HAP-1 (cell line): ENCODE measurements around the gene LRRC8B.
"Not testable (repeated sequence)": the region's sequence is repeated elsewhere in the genome, so short reads cannot be mapped to it uniquely, and the experiment has no call there.

Experiments
- DNase-seq, 2 experiments: peaks; one replicate each; pipeline ENCODE4 v3.0.0-alpha.2; 2016 to 2020; ENCODE audit warnings: low spot score in 2 of 2
- H3K27me3 ChIP-seq: fragments of 250-450 bp; sonication (Bioruptor Pico); 2 replicates; pipeline ENCODE4 v1.5.1; 2020; ENCODE audit warnings: low read depth, mild to moderate bottlenecking, moderate library complexity
- H3K36me3 ChIP-seq: fragments of 250-450 bp; sonication (Bioruptor Pico); replicated peaks from 2 replicates; pipeline ENCODE4 v1.5.1; 2020; ENCODE audit warnings: mild to moderate bottlenecking
- H3K4me1 ChIP-seq: fragments of 250-450 bp; sonication (Bioruptor Pico); 2 replicates; pipeline ENCODE4 v1.5.1; 2020; ENCODE audit warnings: mild to moderate bottlenecking
- H3K4me3 ChIP-seq: fragments of 250-450 bp; sonication (Bioruptor Pico); 2 replicates; pipeline ENCODE4 v1.5.1; 2020; ENCODE audit warnings: mild to moderate bottlenecking, moderate library complexity
- H3K9me3 ChIP-seq: fragments of 250-450 bp; sonication (Bioruptor Pico); 2 replicates; pipeline ENCODE4 v1.5.1; 2020; ENCODE audit warnings: mild to moderate bottlenecking, moderate library complexity
- in situ Hi-C: fragments of 300-500 bp; cut with MboI; formaldehyde crosslinking; loops from 3 replicates; pipeline ENCODE4 v1.14.3; 2020; ENCODE audit warnings: low sequenced_read_pairs, inconsistent platforms, mixed read lengths

Gene LRRC8B

DNA sequence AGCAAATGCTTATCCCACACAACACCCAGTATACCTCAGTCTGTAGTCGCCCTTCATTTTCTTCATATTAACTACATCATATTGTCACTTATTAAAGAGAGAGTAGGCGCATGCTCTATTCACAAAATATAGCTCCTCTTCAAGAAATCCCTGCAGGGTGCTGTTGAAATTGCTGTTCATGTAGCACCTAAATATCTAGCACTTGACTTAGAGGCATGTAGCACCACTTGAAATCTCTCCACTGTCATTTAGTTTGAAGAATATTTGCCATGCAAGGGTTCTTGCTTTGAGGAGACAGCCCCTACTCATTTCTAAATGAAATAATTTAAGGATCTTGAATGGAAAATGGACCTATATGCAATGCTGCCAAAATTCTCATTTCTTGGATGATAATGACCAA lies 20.9 kb upstream of the LRRC8B start:
- H3K27me3 ChIP-seq, result peaks cover 12% of the 10 kb centered on the region
- H3K36me3 ChIP-seq, result no peaks in the 10 kb centered on the region
- no peaks in the 10 kb centered on the region for H3K4me1 ChIP-seq
- no peak for DNase-seq
- in situ Hi-C loops, result no loop called here
- no peak overlapping the region for H3K4me3 ChIP-seq
- H3K9me3 ChIP-seq, result no peaks in the 10 kb centered on the region

DNA sequence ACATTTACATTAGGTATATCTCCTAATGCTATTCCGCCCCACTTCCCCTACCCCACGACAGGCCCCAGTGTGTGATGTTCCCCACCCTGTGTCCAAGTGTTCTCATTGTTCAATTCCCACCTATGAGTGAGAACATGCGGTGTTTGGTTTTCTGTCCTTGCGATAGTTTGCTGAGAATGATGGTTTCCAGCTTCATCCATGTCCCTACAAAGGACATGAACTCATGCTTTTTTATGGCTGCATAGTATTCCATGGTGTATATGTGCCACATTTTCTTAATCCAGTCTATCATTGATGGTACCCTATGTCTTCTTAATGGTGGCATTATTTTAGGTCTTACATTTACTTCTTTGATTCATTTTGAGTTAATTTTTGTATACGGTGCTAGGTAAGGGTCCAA lies 14.6 kb upstream of the LRRC8B start:
- H3K36me3 ChIP-seq, H3K27me3 ChIP-seq, in situ Hi-C loops, H3K4me1 ChIP-seq, DNase-seq, H3K9me3 ChIP-seq, H3K4me3 ChIP-seq: not testable (repeated sequence)

DNA sequence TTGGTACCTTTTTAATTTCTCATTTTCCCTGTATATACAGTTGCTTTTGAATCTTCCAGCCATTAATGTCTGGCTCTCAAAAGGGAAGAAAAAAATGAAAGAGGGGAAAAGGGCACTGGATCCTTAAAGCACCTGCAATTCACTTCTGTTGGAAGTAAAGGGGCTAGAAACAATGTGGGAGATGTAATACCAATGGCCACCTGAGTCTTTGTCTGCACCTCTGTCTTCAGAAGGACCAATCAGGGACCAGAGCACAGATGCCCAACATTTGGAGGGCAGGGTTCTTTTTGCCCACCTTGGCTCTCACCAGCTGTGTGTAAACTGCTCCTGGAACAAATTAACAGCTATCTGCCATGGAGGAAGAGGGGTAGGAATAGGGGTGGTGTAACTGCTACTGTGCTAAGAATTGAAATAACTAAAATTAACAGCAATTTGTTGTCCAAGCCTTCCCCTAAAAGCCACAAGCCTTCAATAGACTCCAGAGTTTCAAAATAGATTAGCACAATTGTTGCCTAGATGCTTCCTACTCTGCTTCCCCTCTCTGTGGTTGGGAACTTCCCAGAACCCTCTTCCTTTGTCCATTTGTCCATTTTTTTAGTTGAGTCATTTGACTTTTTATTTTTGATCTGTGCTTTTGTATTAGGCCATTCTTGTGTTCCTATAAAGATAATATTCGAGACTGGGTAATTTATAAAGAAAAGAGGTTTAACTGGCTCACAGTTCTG lies 11.5 kb upstream of the LRRC8B start:
- Histone ChIP-seq H3K27me3 (no peaks in the 10 kb centered on the region), H3K36me3 (no peaks in the 10 kb centered on the region), H3K9me3 (no peaks in the 10 kb centered on the region), H3K4me1 (no peaks in the 10 kb centered on the region), H3K4me3 (no peak overlapping the region)
- DNase-seq, result no peak
- in situ Hi-C loops, result no loop called here

DNA sequence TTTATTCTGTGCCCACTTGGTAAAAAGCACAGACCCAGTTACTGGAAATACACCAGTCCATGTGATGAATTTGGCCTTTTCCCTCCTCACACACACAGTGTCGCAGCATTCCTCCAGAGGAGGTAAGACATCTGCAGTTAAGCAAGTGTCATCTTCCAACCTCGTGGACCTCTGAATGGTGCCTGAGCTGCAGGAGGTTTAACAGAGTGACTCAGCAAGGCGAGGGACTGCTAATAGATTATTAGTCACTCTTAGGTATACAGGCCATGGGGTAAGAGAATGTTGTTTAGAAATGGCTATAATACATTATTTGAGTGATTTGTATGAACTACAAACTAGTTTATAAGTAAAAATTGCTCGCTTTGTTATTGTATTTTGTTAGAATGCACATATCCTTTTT lies 8.6 kb upstream of the LRRC8B start:
- no peaks in the 10 kb centered on the region for H3K36me3 ChIP-seq
- no peaks in the 10 kb centered on the region for H3K4me1 ChIP-seq
- no peak overlapping the region for H3K4me3 ChIP-seq
- H3K27me3 ChIP-seq, result no peaks in the 10 kb centered on the region
- in situ Hi-C loops, result no loop called here
- DNase-seq, result no peak
- no peaks in the 10 kb centered on the region for H3K9me3 ChIP-seq

DNA sequence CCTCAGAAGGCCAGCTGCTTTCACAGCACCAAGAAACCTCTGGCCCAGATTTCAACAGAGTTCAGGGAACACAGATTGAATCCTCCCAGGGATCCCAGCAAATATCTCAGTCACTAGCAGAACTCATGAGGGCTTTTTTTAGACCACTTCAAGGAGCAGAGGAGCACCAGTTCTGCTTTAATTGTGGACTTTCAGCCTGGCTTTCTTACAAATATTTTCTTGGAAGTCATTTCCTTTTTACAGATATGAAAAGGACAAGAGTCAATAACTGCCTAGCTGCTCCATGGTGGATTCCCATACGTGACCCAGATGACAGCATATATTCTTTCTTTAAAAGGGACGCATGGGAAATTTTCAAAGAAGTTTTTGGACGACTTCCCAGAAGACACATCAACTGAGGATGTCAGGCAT lies 6.4 kb upstream of the LRRC8B start:
- Histone ChIP-seq H3K4me1 (peaks cover 2% of the 10 kb centered on the region), H3K36me3 (no peaks in the 10 kb centered on the region), H3K27me3 (no peaks in the 10 kb centered on the region), H3K9me3 (no peaks in the 10 kb centered on the region), H3K4me3 (no peak overlapping the region)
- in situ Hi-C loops, result no loop called here
- DNase-seq, result no peak

DNA sequence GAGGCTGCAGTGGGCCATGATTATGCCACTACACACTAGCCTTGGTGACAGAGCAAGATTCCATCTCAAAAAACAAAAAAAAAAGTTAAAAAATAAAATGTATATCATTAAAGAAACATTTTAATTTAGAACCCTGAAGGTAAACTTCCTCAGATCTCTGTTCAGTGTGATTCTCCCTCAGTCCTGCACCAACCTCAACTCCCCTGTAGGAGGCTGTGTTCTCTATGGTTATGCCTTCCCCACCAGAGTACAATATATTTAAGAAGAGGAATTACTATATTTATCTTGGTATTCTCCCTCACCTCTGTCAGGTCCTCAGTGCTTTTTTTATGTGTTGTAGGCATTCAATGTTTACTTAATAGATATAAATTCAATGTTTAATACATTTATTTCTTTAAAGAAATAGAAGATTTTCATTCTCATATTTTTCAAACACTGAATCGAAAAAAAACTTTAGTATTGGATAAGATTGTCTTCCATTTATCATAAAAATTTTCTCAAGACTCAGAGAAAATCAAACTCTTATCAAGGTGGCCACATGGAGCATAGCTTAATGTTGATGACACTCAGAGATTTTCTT lies 4.8 kb upstream of the LRRC8B start:
- in situ Hi-C loops, result no loop called here
- peak; percentile 40 to 47 for DNase-seq
- Histone ChIP-seq H3K4me1 (peaks cover 14% of the 10 kb centered on the region), H3K36me3 (no peaks in the 10 kb centered on the region), H3K9me3 (no peaks in the 10 kb centered on the region), H3K4me3 (no peak overlapping the region), H3K27me3 (no peaks in the 10 kb centered on the region)

DNA sequence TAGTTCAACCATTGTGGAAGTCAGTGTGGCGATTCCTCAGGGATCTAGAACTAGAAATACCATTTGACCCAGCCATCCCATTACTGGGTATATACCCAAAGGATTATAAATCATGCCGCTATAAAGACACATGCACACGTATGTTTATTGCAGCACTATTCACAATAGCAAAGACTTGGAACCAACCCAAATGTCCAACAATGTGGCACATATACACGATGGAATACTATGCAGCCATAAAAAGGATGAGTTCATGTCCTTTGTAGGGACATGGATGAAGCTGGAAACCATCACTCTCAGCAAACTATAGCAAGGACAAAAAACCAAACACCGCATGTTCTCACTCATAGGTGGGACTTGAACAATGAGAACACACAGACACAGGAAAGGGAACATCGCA lies 2.7 kb upstream of the LRRC8B start:
- in situ Hi-C loops, H3K27me3 ChIP-seq: not testable (repeated sequence)

DNA sequence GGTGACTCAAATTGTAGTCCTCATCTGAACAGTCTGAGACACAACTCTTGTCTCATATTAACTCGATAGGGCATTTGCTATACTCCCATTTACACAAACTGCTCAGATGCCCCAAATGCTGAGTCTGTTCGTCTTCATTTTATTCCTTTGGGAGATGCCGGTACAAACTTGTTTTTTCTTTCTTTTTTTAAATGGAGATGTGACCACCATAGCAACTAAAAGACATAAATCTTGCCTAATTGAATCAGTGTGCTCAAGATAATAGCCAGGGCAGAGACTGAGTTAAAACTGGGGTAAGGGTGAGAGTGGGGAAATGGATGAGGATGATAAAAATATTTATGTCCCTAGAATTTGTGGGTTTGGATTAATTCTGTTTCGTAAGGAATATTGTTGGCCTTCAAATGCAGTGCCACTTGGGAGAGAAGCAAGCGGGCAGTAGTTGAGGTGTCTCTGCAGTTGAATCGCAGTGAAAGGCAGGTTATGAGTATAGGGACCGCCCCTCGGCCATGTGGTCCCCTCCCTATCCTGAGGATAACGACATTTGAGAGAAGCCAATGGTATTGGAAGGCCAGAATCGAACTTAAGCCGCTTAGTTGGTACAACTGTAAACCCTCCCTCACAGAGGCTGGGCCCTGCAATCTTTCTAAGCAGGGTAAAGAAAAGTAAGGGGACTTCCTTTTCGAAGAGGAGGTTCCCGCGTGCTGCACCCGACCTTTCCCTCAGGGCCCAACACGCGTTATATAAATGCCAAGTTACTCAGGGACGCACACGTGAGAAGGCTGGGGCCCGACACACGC lies 859 bp upstream of the LRRC8B start:
- Histone ChIP-seq H3K4me1 (peaks cover 37% of the 10 kb centered on the region), H3K27me3 (no peaks in the 10 kb centered on the region), H3K36me3 (peaks cover 9% of the 10 kb centered on the region), H3K4me3 (peak overlapping the region; percentile 86), H3K9me3 (no peaks in the 10 kb centered on the region)
- in situ Hi-C loops, result no loop called here
- DNase-seq, result peak; percentile 84 to 89

More for the DNA sequence above, 2.7 kb upstream of the LRRC8B start:
- DNase-seq, H3K4me3 ChIP-seq, H3K36me3 ChIP-seq, H3K9me3 ChIP-seq: not testable (repeated sequence)
- peaks cover 19% of the 10 kb centered on the region for H3K4me1 ChIP-seq

DNA sequence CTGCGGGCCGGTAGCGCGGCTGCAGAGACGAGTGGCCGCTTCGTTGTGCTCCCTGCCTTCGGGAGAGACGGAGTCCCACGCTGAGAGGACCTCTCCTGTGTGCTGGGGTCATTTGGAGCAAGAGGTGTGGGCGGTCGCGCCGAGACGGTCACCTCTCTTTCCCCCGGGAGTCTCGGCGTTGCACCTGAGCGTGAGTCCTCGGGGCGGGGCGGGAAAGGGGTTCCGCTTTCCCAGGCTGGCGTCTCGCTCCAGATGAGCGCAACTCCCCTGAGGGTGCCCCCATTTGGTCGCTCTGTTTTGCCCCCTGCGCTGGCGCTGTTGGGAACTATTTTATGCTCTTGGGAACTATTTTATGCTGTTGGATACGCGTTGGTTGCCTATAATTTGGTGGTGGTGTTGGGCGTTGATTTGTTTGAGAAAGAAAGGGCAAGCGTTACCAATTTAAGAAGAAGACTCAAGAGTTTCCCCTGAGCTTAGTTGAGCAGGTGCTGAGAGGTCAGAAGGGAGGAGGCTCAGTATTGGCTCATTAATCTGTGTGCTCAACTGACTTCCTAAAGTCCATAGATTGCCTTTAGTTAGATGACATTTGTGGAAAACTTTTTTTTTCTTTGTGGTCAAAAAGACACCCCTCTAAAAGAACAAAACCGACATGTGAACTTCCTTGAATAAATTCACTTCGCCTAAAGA lies 683 bp downstream of the LRRC8B start:
- in situ Hi-C loops, result loop anchor here (5.0 kb wide), 1 partner anchor 72 kb away; no protein-coding TSS in a partner anchor
- Histone ChIP-seq H3K27me3 (no peaks in the 10 kb centered on the region), H3K9me3 (no peaks in the 10 kb centered on the region), H3K4me3 (peak overlapping the region; percentile 86), H3K4me1 (peaks cover 44% of the 10 kb centered on the region), H3K36me3 (peaks cover 9% of the 10 kb centered on the region)
- peak; percentile 43 to 67 for DNase-seq

DNA sequence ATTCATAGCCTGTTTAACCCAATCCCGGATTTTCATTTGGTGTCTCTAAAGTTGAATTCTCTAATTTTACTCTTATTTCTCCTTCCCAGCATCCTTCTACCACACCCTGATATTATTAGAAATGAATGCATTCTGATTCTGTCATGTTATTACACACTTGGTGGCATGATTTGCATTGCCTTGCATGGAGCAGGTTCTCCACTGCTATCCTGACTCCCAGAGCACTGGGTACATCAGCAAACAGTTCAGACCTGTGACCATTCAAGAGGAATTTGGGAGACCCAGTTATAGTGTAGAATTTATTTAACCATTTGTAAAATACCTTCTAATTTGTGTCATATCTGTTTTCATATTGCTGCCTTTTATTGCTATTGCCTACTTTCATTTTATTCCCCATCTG lies 2.6 kb downstream of the LRRC8B start:
- in situ Hi-C loops, result loop anchor here (5.0 kb wide), 1 partner anchor 70 kb away; no protein-coding TSS in a partner anchor
- H3K4me3 ChIP-seq, result peak overlapping the region; percentile 86
- no peaks in the 10 kb centered on the region for H3K9me3 ChIP-seq
- DNase-seq, result no peak
- H3K27me3 ChIP-seq, result no peaks in the 10 kb centered on the region
- peaks cover 44% of the 10 kb centered on the region for H3K4me1 ChIP-seq
- peaks cover 9% of the 10 kb centered on the region for H3K36me3 ChIP-seq

DNA sequence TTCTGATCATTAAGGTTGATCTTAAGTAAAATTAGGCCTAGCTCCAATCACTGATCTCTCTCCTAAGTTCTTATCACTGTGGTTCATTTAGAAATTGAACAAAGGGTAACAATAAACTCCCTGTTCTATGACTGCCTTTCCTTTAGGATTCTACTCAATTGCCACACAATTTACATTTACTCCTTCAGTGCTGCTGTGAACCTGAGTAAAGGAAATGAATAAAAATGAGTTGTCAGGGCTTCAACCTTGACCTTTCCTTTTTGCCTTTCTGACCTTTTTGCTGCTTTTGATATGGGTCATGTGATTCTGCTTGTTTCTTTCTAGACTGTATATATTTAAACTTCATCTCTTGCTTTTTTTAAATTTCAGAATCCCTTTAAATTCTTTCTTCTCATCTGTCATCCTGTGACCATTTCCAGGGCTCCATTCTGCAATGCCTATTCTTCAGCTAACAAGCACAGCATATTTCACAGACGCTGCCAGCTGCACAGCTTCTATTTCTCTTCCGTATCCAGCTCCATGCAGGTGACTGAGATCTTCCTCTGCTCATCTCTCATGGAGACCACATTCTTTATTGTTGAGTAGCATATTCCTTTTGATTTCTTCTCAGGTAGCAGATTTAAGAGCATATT lies 3.2 kb downstream of the LRRC8B start:
- Histone ChIP-seq H3K27me3 (no peaks in the 10 kb centered on the region), H3K4me3 (no peak overlapping the region; the same call in 1 of the 2 replicates), H3K4me1 (peaks cover 44% of the 10 kb centered on the region), H3K36me3 (peaks cover 9% of the 10 kb centered on the region), H3K9me3 (no peaks in the 10 kb centered on the region)
- DNase-seq, result peak in 1 of 2 experiments; percentile 54
- in situ Hi-C loops, result loop anchor here (5.0 kb wide), 1 partner anchor 69 kb away; no protein-coding TSS in a partner anchor

DNA sequence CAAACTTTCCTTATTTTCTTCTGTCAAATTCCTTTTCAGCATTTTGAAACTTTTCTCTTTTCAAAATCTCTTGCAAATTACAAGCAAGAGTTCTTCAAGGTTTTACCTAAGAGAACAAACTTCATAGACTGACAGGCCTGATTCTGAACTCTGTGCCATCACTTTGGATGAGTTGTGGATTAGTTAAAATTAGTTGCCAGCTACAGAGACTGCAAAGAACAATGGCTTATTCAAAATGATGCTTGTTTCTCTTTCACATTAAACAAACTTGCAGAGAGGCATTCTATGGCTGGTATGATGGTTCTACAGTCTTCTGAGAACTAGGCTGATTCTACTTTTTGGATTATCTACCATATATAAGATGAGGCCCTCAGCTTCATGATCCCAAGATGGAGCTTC lies 3.8 kb downstream of the LRRC8B start:
- Histone ChIP-seq H3K4me1 (peaks cover 41% of the 10 kb centered on the region), H3K4me3 (no peak overlapping the region), H3K27me3 (no peaks in the 10 kb centered on the region), H3K36me3 (peaks cover 9% of the 10 kb centered on the region), H3K9me3 (no peaks in the 10 kb centered on the region)
- no peak for DNase-seq
- in situ Hi-C loops, result loop anchor here (5.0 kb wide), 1 partner anchor 69 kb away; no protein-coding TSS in a partner anchor

DNA sequence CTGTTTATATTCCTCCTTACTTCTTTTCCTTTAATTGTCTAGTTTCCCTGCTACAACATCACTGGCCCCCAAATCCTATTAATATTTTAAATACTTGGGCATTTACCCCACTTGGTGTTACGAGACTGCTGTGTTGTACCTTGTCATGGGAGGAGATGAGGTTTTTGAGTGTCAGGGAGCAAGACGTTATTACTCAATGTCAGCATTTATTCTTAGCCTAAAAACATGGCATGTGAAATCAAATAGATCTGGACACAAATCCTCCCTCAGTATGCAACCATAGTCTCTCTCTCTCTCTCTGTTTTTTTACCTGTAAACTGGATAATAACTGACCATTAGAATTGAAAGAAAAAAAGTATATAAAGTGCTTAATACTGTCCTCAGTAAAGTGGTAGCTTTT lies 4.6 kb downstream of the LRRC8B start:
- no peak overlapping the region for H3K4me3 ChIP-seq
- H3K4me1 ChIP-seq, result peaks cover 32% of the 10 kb centered on the region
- DNase-seq, result no peak
- in situ Hi-C loops, result loop anchor here (5.0 kb wide), 1 partner anchor 68 kb away; no protein-coding TSS in a partner anchor
- H3K27me3 ChIP-seq, result no peaks in the 10 kb centered on the region
- H3K9me3 ChIP-seq, result no peaks in the 10 kb centered on the region
- H3K36me3 ChIP-seq, result peaks cover 9% of the 10 kb centered on the region
